Small intestine (tissue), 16 donors: ENCODE results near the gene UNC13A. TPM values are rescaled to one million over a fixed set of nuclear protein-coding genes. Genes with fewer than 3 reads are reported as not detected.
A peak's percentile ranks its signal among the peaks of the same experiment; 100 is the strongest.

ENCODE experiments used
- DNase-seq, 2 donors: peaks; one replicate each; pipeline versions ENCODE4 v3.0.0 to v3.0.0-alpha.2; 2013
- FAIRE-seq: peaks from 2 replicates; lab custom pipeline; 2012; peaks lifted over from hg19 to GRCh38; lab: Jason Lieb, UNC
- H3K27ac ChIP-seq, 3 donors: one replicate each; pipeline ENCODE4 v1.5.1; 2013; ENCODE audit warnings: low read length in 2 of 3, mild to moderate bottlenecking in 2 of 3, control low read depth in 1 of 3, inconsistent platforms in 1 of 3, low read depth in 1 of 3, moderate library complexity in 1 of 3
- H3K27me3 ChIP-seq, 3 donors: one replicate each; pipeline ENCODE4 v1.6.1; 2013; ENCODE audit warnings: low read length in 3 of 3, inconsistent platforms in 1 of 3; ENCODE audit not compliant: control insufficient read depth in 3 of 3, insufficient read depth in 3 of 3
- H3K36me3 ChIP-seq, 3 donors: one replicate each; pipeline ENCODE4 v1.6.1; 2013; ENCODE audit warnings: low read length in 3 of 3, inconsistent platforms in 1 of 3, low read depth in 1 of 3, mild to moderate bottlenecking in 1 of 3, moderate library complexity in 1 of 3; ENCODE audit not compliant: control insufficient read depth in 3 of 3, insufficient read depth in 2 of 3
- H3K4me1 ChIP-seq, 3 donors: one replicate each; pipeline ENCODE4 v1.6.1; 2013; ENCODE audit warnings: low read length in 2 of 3, inconsistent platforms in 1 of 3, low read depth in 1 of 3, mild to moderate bottlenecking in 1 of 3, moderate library complexity in 1 of 3; ENCODE audit not compliant: control insufficient read depth in 3 of 3, insufficient read depth in 2 of 3
- H3K4me3 ChIP-seq, 3 donors: one replicate each; pipeline ENCODE4 v1.5.1; 2013; ENCODE audit warnings: low read length in 3 of 3, control low read depth in 1 of 3, inconsistent platforms in 1 of 3, low read depth in 1 of 3, mild to moderate bottlenecking in 1 of 3, moderate library complexity in 1 of 3
- H3K9me3 ChIP-seq, 2 donors: one replicate each; pipeline ENCODE4 v1.6.1; 2013; ENCODE audit warnings: low read depth in 1 of 2, low read length in 1 of 2; ENCODE audit not compliant: control insufficient read depth in 2 of 2, insufficient read depth in 1 of 2
- WGBS, 3 donors: extraction: QIAGEN DNeasy Blood & Tissue Kit; methylation state at CpG; one replicate each; pipeline ENCODE4 v1.1.7; 2013; 5-methylcytosine and 5-hydroxymethylcytosine counted together
- long read RNA-seq, 10 donors: transcript quantifications; one replicate each; lab custom pipeline, GENCODE V29; 2026
- polyA plus RNA-seq, 4 donors: library from polyadenylated mRNA; stranded (reverse) in 3 of 4; unstranded in 1 of 4; fragments of 200-250 nt in 3 of 4; fragments of 120-200 nt in 1 of 4; gene quantifications; one replicate each; pipeline versions ENCODE4 v1.2.1 to v1.2.3, GENCODE V29; 2013
- donor health status: healthy with polysubstance abuse.
- donor health status: control.
- donor health status: control.
- donor health status: Bipolar disorder and iron deficiency.
- donor health status: healthy.

The UNC13A gene
- polyA plus RNA-seq: 1 to 10 TPM in 1 of 4 donors, under 1 TPM in 1, not detected in 2; 0.78 to 1.1 TPM
- long read RNA-seq, donor 1: 0 reads
- long read RNA-seq, donor 2: 0 reads
- long read RNA-seq, donor 3: 0 reads
- long read RNA-seq, donor 4: 0 reads
- long read RNA-seq, donor 5: 0 reads
- long read RNA-seq, donor 6: 0 reads
- long read RNA-seq, donor 7: 0 reads
- long read RNA-seq, donor 8: 0 reads
- long read RNA-seq, donor 9: 0 reads
- long read RNA-seq, donor 10, partial matches to known transcripts: 0 of 1 reads
- long read RNA-seq, donor 10, other reads (novel, unspliced or antisense): 0 of 1 reads

- Histone ChIP-seq H3K27ac (no peak within 1 kb of the TSS), H3K9me3 (no peaks in the 10 kb centered on the region), H3K4me3 (peak within 1 kb of the TSS in 1 of 3 donors; percentile 19), H3K36me3 (no peaks in the 10 kb centered on the region), H3K4me1 (peaks cover 0 to 2% (median 0%) of the 10 kb centered on the region in 3 donors), H3K27me3 (peaks cover 3 to 43% (median 16%) of the 10 kb centered on the region in 3 donors)
- DNase-seq (peak in 1 of 2 donors; percentile 66), FAIRE-seq (no peak)
- WGBS, 3 donors: 3 to 9% (median 7%) methylated on average over 54 to 77 of the region's 77 CpGs
These were observed at the start of gene UNC13A for GRCh38 chr19:17687857-17688784. UNC13A (minus strand) TSS chr19:17688354; CDS start chr19:17688199, 155 bp downstream.

- DNase-seq: no peak
- Histone ChIP-seq H3K4me1 (no peaks in the 10 kb centered on the region), H3K27me3 (no peaks in the 10 kb centered on the region), H3K9me3 (peaks cover 0 to 11% of the 10 kb centered on the region in 2 donors), H3K27ac (no peak overlapping the region), H3K4me3 (no peak overlapping the region), H3K36me3 (peaks cover 4 to 35% (median 8%) of the 10 kb centered on the region in 3 donors)
- no peak for FAIRE-seq
- 80 to 85% (median 83%) methylated on average over 7 of the region's 7 CpGs for WGBS, 3 donors
These were observed 49.6 kb upstream of the UNC13A start for GRCh38 chr19:17737690-17738153.

- FAIRE-seq: no peak
These were observed 47.3 kb upstream of the UNC13A start for GRCh38 chr19:17735410-17735809.

GRCh38 chr19:17734146-17734545 lies 46.0 kb upstream of the UNC13A start:
- Histone ChIP-seq H3K9me3 (no peaks in the 10 kb centered on the region), H3K36me3 (peaks cover 8 to 53% (median 9%) of the 10 kb centered on the region in 3 donors), H3K27ac (no peak overlapping the region), H3K4me3 (no peak overlapping the region), H3K27me3 (no peaks in the 10 kb centered on the region), H3K4me1 (no peaks in the 10 kb centered on the region)
- WGBS, 3 donors: 94 to 97% (median 96%) methylated on average over 15 to 16 of the region's 16 CpGs
- DNase-seq (no peak), FAIRE-seq (no peak)

More at GRCh38 chr19:17735410-17735809, 47.3 kb upstream of the UNC13A start:
- Histone ChIP-seq H3K27me3 (no peaks in the 10 kb centered on the region), H3K4me1 (no peaks in the 10 kb centered on the region), H3K36me3 (peaks cover 7 to 46% (median 8%) of the 10 kb centered on the region in 3 donors), H3K27ac (no peak overlapping the region), H3K4me3 (no peak overlapping the region), H3K9me3 (no peaks in the 10 kb centered on the region)
- WGBS, 3 donors: 95 to 96% (median 96%) methylated on average over 5 of the region's 5 CpGs
- DNase-seq: no peak

- Histone ChIP-seq H3K9me3 (no peaks in the 10 kb centered on the region), H3K4me1 (no peaks in the 10 kb centered on the region), H3K4me3 (no peak overlapping the region), H3K27me3 (no peaks in the 10 kb centered on the region), H3K27ac (no peak overlapping the region), H3K36me3 (peaks cover 10 to 62% (median 10%) of the 10 kb centered on the region in 3 donors)
- DNase-seq: no peak
- WGBS, 3 donors: 94 to 96% (median 96%) methylated on average over 21 to 22 of the region's 22 CpGs
- FAIRE-seq: no peak
These were observed 45.0 kb upstream of the UNC13A start for GRCh38 chr19:17733127-17733526.

GRCh38 chr19:17727843-17728242 lies 39.7 kb upstream of the UNC13A start:
- no peaks in the 10 kb centered on the region for H3K4me1 ChIP-seq
- H3K36me3 ChIP-seq: peaks cover 25 to 77% (median 32%) of the 10 kb centered on the region in 3 donors
- 93 to 98% (median 94%) methylated on average over 19 of the region's 19 CpGs for WGBS, 3 donors
- H3K27ac ChIP-seq: no peak overlapping the region
- FAIRE-seq: no peak
- no peak overlapping the region for H3K4me3 ChIP-seq
- no peaks in the 10 kb centered on the region for H3K9me3 ChIP-seq
- DNase-seq: no peak
- H3K27me3 ChIP-seq: no peaks in the 10 kb centered on the region

GRCh38 chr19:17726964-17727773 lies 39.0 kb upstream of the UNC13A start:
- no peak overlapping the region for H3K27ac ChIP-seq
- H3K27me3 ChIP-seq: no peaks in the 10 kb centered on the region
- FAIRE-seq (no peak), DNase-seq (no peak)
- whole genome bisulfite sequencing, 3 donors: 89 to 91% (median 89%) methylated on average over 53 to 62 of the region's 62 CpGs
- H3K9me3 ChIP-seq: no peaks in the 10 kb centered on the region
- no peak overlapping the region for H3K4me3 ChIP-seq
- no peaks in the 10 kb centered on the region for H3K4me1 ChIP-seq
- peaks cover 25 to 75% (median 32%) of the 10 kb centered on the region in 3 donors for H3K36me3 ChIP-seq
